SK-N-MC (cell line): ENCODE results near the gene ATG5.
"Not testable (repeated sequence)": the region's sequence is repeated elsewhere in the genome, so short reads cannot be mapped to it uniquely, and the experiment has no call there.

ENCODE experiments used
- DNase-seq: peaks from one replicate; pipeline ENCODE4 v3.0.0-alpha.2; 2011; ENCODE audit warnings: low read depth, low spot score
- H3K27ac ChIP-seq: fragments of 200-600 bp; sonication (generic); 2 replicates; pipeline ENCODE4 v1.5.1; 2016; ENCODE audit warnings: mixed run types
- H3K36me3 ChIP-seq: fragments of 200-600 bp; sonication (generic); 2 replicates; pipeline ENCODE4 v1.6.1; 2017; ENCODE audit warnings: antibody characterized with exemption, low read length, mixed read lengths; ENCODE audit not compliant: insufficient read depth
- H3K4me3 ChIP-seq: fragments of 200-600 bp; sonication (generic); 2 replicates; pipeline ENCODE4 v1.5.1; 2016
- H3K9ac ChIP-seq: fragments of 200-600 bp; sonication (generic); 2 replicates; pipeline ENCODE4 v1.8.0; 2017; ENCODE audit warnings: mixed run types, mixed read lengths; ENCODE audit not compliant: insufficient read length
- H3K9me3 ChIP-seq: fragments of 200-600 bp; sonication (generic); 2 replicates; pipeline ENCODE4 v1.6.1; 2017; ENCODE audit warnings: low read depth, mild to moderate bottlenecking, antibody characterized with exemption, low read length, moderate library complexity, mixed read lengths
- EZH2 ChIP-seq: fragments of 200-600 bp; sonication (generic); IDR thresholded peaks from one replicate; pipeline ENCODE4 v1.6.1; 2017; ENCODE audit warnings: antibody characterized with exemption
- FOXP2 ChIP-seq: optimal IDR thresholded peaks from 2 replicates; pipeline ENCODE3; 2011; ENCODE audit warnings: mild to moderate bottlenecking, moderate library complexity; ENCODE audit not compliant: insufficient read depth; ENCODE audit errors: extremely low read length, control extremely low read depth
- POLR2AphosphoS5 ChIP-seq: IDR thresholded peaks from 2 replicates; pipeline ENCODE4 v1.6.1; 2012; ENCODE audit warnings: mild to moderate bottlenecking, low read depth, low read length, borderline replicate concordance

ATG5 gene

DNA sequence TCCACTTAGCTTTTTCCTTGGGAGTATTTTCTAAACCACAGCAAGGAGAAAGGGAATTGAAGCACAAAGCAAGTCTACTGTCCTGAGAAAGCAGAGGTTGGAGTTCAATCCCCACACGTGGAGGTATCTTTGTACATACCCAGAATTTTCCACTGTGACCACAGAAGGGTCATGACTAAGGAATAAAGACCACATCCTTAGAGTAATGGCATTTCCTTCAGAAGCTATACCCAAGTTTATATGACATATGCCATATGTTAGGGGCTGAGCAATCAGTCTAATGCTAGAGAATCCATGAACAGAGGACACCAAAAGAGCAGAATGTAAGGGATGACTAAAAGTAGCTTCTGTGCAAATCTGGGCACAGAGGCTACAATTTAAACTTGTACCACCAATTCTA lies 46.4 kb downstream of the ATG5 start:
- Histone ChIP-seq H3K36me3 (peaks cover 18% of the 10 kb centered on the region), H3K4me3 (no peak overlapping the region), H3K9me3 (no peaks in the 10 kb centered on the region), H3K27ac (no peak overlapping the region), H3K9ac (no peak overlapping the region)
- no peak for DNase-seq
- TF ChIP-seq POLR2AphosphoS5: no peak
- no peak for TF ChIP-seq FOXP2
- TF ChIP-seq EZH2: no peak

DNA sequence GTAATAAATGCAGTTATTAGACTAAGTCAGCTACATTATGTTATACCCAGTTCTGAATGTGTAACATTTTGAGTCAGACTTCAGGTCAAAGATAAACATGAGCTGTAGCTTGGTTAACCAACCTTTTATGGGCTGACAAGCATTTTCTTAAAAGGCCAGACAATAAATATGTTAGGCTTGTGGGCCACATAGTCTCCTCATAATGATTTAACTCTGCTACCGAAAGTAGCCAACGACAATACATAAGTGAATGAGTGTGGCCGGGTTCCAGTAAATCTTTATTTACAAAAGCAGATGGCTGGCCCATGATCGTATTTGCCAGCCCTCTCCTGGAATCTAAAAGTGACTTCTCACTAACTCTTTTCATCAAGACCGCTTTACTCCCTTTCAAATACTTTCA lies 49.9 kb downstream of the ATG5 start:
- H3K27ac ChIP-seq: no peak overlapping the region
- no peak overlapping the region for H3K4me3 ChIP-seq
- DNase-seq: no peak
- TF ChIP-seq EZH2 (no peak), POLR2AphosphoS5 (no peak), FOXP2 (no peak)
- no peak overlapping the region for H3K9ac ChIP-seq
- H3K36me3 ChIP-seq: peaks cover 15% of the 10 kb centered on the region
- no peaks in the 10 kb centered on the region for H3K9me3 ChIP-seq

DNA sequence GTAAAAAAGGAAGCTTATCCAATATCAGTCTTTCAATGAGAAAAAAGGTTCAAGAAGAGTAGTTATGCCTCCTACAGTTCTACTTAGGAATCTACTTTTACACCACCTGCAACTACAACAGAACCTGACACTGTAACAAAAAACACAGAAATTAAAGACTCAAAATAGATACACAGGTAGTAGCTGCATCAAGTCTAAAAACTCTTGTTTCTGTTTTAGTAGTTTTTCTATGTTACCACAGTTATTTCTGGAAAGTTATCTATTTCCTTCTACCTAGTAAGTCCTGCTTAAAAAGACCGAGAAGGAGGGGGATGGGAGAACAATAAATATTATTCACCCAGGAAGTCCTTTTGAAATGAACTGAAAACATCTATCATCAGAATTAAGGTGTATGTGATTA lies 52.5 kb downstream of the ATG5 start:
- DNase-seq: no peak
- Histone ChIP-seq H3K4me3 (no peak overlapping the region), H3K9me3 (no peaks in the 10 kb centered on the region), H3K27ac (no peak overlapping the region), H3K9ac (no peak overlapping the region), H3K36me3 (peaks cover 3% of the 10 kb centered on the region; the same call in 1 of the 2 replicates)
- TF ChIP-seq POLR2AphosphoS5 (no peak), EZH2 (no peak), FOXP2 (no peak)

DNA sequence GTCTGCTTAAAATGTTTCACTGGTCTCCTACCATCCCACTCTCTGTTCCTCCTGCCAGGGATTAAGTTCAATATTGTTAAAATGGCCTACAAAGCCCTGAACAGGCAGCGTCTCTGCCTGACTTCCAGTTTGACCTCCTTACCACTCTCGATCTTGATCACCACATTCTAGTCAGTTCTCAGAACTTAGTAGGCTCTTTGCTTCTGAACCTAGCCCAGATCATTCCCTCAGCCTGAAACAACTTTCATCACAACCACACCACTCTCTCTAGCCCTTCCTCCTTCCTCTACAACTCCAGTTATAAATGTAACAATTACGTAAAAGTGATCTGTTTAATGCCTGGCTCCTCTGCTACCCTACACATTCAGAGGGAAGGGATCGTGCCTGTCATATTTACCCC lies 53.3 kb downstream of the ATG5 start:
- DNase-seq: no peak
- TF ChIP-seq EZH2: no peak
- TF ChIP-seq FOXP2: no peak
- H3K36me3 ChIP-seq: peaks cover 3% of the 10 kb centered on the region; the same call in 1 of the 2 replicates
- H3K27ac ChIP-seq: no peak overlapping the region
- H3K9ac ChIP-seq: no peak overlapping the region
- no peaks in the 10 kb centered on the region for H3K9me3 ChIP-seq
- no peak overlapping the region for H3K4me3 ChIP-seq

DNA sequence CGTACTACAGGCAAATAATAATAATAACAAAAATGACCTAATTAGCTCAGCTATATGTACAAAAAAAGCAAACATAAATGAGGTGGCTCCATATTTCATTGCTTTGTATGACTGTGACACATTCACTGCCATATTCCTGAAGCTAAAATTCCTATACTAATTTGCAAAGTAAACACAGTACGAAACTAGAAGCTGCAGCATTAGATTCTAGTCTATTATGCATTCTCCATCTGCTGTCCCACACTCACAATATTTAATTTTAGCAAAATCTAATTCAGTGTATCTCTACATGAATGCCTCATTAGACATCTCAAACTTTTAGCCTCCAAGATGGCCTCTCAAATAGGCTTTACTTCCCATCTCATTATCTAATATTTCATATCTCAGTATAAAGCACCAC lies 55.1 kb downstream of the ATG5 start:
- TF ChIP-seq EZH2 (no peak), FOXP2 (no peak), POLR2AphosphoS5 (no peak)
- Histone ChIP-seq H3K9me3 (no peaks in the 10 kb centered on the region), H3K36me3 (peaks cover 3% of the 10 kb centered on the region; the same call in 1 of the 2 replicates), H3K4me3 (no peak overlapping the region), H3K27ac (no peak overlapping the region), H3K9ac (no peak overlapping the region)
- DNase-seq: no peak

DNA sequence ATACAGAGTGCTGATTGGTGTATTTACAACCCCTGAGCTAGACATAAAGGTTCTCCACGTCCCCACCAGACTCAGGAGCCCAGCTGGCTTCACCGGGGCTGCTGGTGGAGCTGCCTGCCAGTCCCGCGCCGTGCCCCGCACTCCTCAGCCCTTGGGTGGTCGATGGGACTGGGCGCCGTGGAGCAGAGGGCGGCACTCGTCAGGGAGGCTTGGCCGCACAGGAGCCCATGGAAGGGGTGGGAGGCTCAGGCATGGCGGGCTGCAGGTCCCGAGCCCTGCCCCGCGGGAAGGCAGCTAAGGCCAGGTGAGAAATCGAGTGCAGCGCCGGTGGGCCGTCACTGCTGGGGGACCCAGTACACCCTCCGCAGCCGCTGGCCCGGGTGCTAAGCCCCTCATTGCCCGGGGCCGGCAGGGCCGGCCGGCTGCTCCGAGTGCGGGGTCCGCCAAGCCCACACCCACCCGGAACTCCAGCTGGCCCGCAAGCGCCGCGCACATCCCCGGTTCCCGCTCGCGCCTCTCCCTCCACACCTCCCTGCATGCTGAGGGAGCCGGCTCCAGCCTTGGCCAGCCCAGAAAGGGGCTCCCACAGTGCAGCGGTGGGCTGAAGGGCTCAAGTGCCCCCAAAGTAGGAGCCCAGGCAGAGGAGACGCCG lies 56.2 kb downstream of the ATG5 start:
- H3K9ac ChIP-seq, H3K4me3 ChIP-seq, DNase-seq, H3K27ac ChIP-seq, H3K9me3 ChIP-seq, H3K36me3 ChIP-seq: not testable (repeated sequence)

DNA sequence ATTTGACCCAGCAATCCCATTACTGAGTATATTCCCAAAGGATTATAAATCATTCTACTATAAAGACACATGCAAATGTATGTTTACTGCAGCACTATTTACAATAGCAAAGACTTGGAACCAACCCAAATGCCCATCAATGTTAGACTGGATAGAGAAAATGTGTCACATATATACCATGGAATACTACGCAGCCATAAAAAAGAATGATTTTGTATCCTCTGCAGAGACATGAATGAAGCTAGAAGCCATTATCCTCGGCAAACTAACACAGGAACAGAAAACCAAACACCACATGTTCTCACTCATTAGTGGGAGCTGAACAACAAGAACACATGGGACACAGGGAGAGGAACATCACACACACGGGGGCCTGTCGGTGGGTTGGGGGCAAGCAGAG lies 57.1 kb downstream of the ATG5 start:
- H3K4me3 ChIP-seq, H3K9ac ChIP-seq, H3K36me3 ChIP-seq, DNase-seq, H3K9me3 ChIP-seq, H3K27ac ChIP-seq: not testable (repeated sequence)

DNA sequence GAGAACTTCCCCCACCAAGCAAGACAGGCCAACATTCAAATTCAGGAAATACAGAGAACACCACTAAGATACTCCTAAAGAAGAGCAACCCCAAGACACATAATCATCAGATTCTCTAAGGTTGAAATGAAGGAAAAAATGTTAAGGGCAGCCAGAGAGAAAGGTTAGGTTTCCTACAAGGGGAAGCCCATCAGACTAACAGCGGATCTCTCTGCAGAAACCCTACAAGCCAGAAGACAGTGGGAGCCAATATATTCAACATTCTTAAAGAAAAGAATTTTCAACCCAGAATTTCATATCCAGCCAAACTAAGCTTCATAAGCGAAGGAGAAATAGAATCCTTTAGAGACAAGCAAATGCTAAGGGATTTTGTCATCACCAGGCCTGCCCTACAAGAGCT lies 61.1 kb downstream of the ATG5 start:
- H3K27ac ChIP-seq, H3K9me3 ChIP-seq, DNase-seq, H3K4me3 ChIP-seq, H3K36me3 ChIP-seq, H3K9ac ChIP-seq: not testable (repeated sequence)

DNA sequence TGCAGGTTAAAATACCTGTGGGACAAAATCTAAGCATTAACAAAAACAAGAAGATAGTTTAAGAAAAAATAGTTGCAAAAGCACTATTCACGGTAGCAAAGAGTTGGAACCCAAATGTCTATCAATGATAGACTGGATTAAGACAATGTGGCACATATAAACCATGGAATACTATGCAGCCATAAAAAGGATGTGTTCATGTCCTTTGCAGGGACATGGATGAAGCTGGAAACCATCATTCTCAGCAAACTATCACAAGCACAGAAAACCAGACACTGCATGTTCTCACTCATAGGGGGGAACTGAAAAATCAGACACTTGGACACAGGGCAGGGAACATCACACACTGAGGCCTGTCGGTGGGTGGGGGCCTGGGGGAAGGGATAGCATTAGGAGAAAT lies 65.8 kb downstream of the ATG5 start:
- H3K9ac ChIP-seq, H3K27ac ChIP-seq, H3K36me3 ChIP-seq, H3K9me3 ChIP-seq, H3K4me3 ChIP-seq, DNase-seq: not testable (repeated sequence)

DNA sequence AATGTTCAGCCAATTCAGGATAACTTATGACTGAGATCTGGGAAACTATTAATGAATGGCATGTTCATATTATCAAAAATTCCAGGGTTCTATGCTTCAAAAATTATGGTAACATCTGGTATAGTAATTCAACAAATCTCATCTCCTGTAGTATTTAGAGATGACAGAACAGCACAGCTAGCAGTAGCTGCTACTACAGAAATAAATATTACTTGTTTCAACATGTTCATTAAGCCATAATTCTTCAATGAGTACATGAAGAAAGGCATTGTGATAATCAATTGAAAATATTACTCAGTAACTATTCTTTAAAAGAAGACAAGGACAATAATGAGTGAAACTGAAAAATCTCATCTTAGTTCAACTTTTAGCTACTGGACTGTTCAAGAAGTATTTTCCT lies 66.8 kb downstream of the ATG5 start:
- H3K27ac ChIP-seq: no peak overlapping the region
- H3K9ac ChIP-seq: no peak overlapping the region
- no peaks in the 10 kb centered on the region for H3K9me3 ChIP-seq
- no peak overlapping the region for H3K4me3 ChIP-seq
- no peak for DNase-seq
- H3K36me3 ChIP-seq: no peaks in the 10 kb centered on the region
- TF ChIP-seq FOXP2 (no peak), EZH2 (no peak), POLR2AphosphoS5 (no peak)
